ENCODE results near the gene GRIA4.

DNA sequence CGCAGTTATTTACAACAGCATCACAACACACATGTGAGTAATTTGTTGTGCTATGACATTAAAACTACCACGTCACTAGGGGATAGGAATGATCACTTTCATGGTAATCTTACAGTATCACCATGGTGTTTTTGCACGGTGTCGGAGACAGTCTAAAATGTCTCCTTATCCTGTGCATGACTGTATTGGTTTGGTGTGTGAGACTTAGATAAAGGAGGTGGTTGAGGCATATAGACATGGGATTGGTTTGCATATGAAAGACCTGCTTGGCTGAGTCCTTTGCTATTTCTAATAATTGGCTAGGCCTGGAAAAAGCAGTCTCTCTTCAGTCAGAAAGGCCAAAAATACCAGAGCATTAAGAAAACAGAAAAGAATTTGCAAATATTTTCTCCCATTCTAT, 382.0 kb downstream of the GRIA4 start:
- TF ChIP-seq CBX2 (IDR thresholded peaks at IDR 0.05; ENCODE audit: borderline replicate concordance, low read depth) (no peak), USF2 (IDR thresholded peaks at IDR 0.05) (no peak), RFX5 (IDR thresholded peaks at IDR 0.05) (no peak), MYC (IDR thresholded peaks at IDR 0.05; ENCODE audit: borderline replicate concordance, low read length) (no peak), MAFK (IDR thresholded peaks at IDR 0.05; ENCODE audit: partially characterized antibody) (no peak), POLR2A (IDR thresholded peaks at IDR 0.05; ENCODE audit: low read length) (no peak), CEBPB (IDR thresholded peaks at IDR 0.05) (no peak), SMC3 (IDR thresholded peaks at IDR 0.05) (no peak)
- TF ChIP-seq, protein P1, sequence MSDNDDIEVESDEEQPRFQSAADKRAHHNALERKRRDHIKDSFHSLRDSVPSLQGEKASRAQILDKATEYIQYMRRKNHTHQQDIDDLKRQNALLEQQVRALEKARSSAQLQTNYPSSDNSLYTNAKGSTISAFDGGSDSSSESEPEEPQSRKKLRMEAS (IDR thresholded peaks at IDR 0.05) = no peak
- TF ChIP-seq, protein P2, sequence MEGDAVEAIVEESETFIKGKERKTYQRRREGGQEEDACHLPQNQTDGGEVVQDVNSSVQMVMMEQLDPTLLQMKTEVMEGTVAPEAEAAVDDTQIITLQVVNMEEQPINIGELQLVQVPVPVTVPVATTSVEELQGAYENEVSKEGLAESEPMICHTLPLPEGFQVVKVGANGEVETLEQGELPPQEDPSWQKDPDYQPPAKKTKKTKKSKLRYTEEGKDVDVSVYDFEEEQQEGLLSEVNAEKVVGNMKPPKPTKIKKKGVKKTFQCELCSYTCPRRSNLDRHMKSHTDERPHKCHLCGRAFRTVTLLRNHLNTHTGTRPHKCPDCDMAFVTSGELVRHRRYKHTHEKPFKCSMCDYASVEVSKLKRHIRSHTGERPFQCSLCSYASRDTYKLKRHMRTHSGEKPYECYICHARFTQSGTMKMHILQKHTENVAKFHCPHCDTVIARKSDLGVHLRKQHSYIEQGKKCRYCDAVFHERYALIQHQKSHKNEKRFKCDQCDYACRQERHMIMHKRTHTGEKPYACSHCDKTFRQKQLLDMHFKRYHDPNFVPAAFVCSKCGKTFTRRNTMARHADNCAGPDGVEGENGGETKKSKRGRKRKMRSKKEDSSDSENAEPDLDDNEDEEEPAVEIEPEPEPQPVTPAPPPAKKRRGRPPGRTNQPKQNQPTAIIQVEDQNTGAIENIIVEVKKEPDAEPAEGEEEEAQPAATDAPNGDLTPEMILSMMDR (IDR thresholded peaks at IDR 0.05) = no peak
- TF ChIP-seq, protein P3, sequence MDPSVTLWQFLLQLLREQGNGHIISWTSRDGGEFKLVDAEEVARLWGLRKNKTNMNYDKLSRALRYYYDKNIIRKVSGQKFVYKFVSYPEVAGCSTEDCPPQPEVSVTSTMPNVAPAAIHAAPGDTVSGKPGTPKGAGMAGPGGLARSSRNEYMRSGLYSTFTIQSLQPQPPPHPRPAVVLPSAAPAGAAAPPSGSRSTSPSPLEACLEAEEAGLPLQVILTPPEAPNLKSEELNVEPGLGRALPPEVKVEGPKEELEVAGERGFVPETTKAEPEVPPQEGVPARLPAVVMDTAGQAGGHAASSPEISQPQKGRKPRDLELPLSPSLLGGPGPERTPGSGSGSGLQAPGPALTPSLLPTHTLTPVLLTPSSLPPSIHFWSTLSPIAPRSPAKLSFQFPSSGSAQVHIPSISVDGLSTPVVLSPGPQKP (IDR thresholded peaks at IDR 0.05; ENCODE audit: low read depth, low read length) = no peak

Measured in A549 (cell line).